Stimulated activated CD4-positive, alpha-beta T cell treated with anti-CD3 and anti-CD28 coated beads, Interleukin-1b, Interleukin-23, amount 100 ng/mL, for 4 hours (primary cell): ENCODE results near the gene TAS1R3.

Experiments used
- DNase-seq, 2 donors: peaks; one replicate each; pipeline ENCODE4 v3.0.0-alpha.2; 2020; ENCODE audit warnings: low read depth in 2 of 2

Gene TAS1R3

GRCh38 chr1:1340185-1340584 lies 9.1 kb downstream of the TAS1R3 start:
- DNase-seq: no peak

GRCh38 chr1:1340791-1341548 lies 9.9 kb downstream of the TAS1R3 start:
- DNase-seq: no peak

GRCh38 chr1:1341549-1342021 lies 10.5 kb downstream of the TAS1R3 start:
- DNase-seq: no peak

- no peak for DNase-seq
Measured at GRCh38 chr1:1342061-1342562, 11.0 kb downstream of the TAS1R3 start.

- DNase-seq: no peak
Measured at GRCh38 chr1:1342584-1343115, 11.6 kb downstream of the TAS1R3 start.

- DNase-seq: no peak
Measured at GRCh38 chr1:1343811-1344421, 12.8 kb downstream of the TAS1R3 start.

GRCh38 chr1:1344655-1345361 lies 13.7 kb downstream of the TAS1R3 start:
- peak; percentile 33 to 43 for DNase-seq

- no peak for DNase-seq
Measured at GRCh38 chr1:1345384-1345783, 14.3 kb downstream of the TAS1R3 start.

GRCh38 chr1:1345860-1346500 lies 14.9 kb downstream of the TAS1R3 start:
- no peak for DNase-seq

- no peak for DNase-seq
Measured at GRCh38 chr1:1346501-1346890, 15.4 kb downstream of the TAS1R3 start.

GRCh38 chr1:1347026-1347595 lies 16.0 kb downstream of the TAS1R3 start:
- DNase-seq: no peak

- DNase-seq: no peak
Measured at GRCh38 chr1:1347663-1348419, 16.8 kb downstream of the TAS1R3 start.

- DNase-seq: no peak
Measured at GRCh38 chr1:1348420-1349255, 17.6 kb downstream of the TAS1R3 start.

GRCh38 chr1:1349256-1350012 lies 18.4 kb downstream of the TAS1R3 start, which contains the start of gene DVL1:
Gene DVL1, minus strand, starts transcription at chr1:1349418. Its CDS starts 353 bp downstream, at chr1:1349065.
- peak; percentile 65 to 77 for DNase-seq

GRCh38 chr1:1351511-1352427 lies 20.7 kb downstream of the TAS1R3 start:
- no peak for DNase-seq

GRCh38 chr1:1352786-1353388 lies 21.8 kb downstream of the TAS1R3 start:
- DNase-seq: no peak

- DNase-seq: no peak
Measured at GRCh38 chr1:1353389-1354151, 22.5 kb downstream of the TAS1R3 start.
